Thoracic aorta (tissue), 2 donors: ENCODE results near the gene NTNG1. TPM values are rescaled to one million over a fixed set of nuclear protein-coding genes. Genes with fewer than 3 reads are reported as not detected.

Experiments used
- ATAC-seq: fragments of 150-250 bp; one replicate; pipeline ENCODE4 v1.8.0; 2017; ENCODE audit warnings: low read depth; ENCODE audit not compliant: insufficient number of reproducible peaks, low FRiP score
- DNase-seq: peaks from one replicate; pipeline ENCODE4 v3.0.0-alpha.2; 2020; ENCODE audit warnings: low spot score
- H3K27ac ChIP-seq, 2 donors: fragments of 200-600 bp; sonication (generic); 1 replicate in 1 of 2; 2 replicates in 1 of 2; pipeline ENCODE4 v1.5.1; 2016; ENCODE audit warnings: mild to moderate bottlenecking in 2 of 2, moderate library complexity in 2 of 2
- H3K27me3 ChIP-seq: fragments of 200-600 bp; sonication (generic); replicated peaks from 2 replicates; pipeline ENCODE4 v1.6.0; 2016; ENCODE audit warnings: mild to moderate bottlenecking; ENCODE audit not compliant: insufficient read depth
- H3K36me3 ChIP-seq: fragments of 200-600 bp; sonication (generic); one replicate; pipeline ENCODE4 v1.5.1; 2016
- H3K4me1 ChIP-seq, 2 donors: fragments of 200-600 bp; sonication (generic); 1 replicate in 1 of 2; 2 replicates in 1 of 2; pipeline versions ENCODE4 v1.5.1 to v1.6.0; 2016; ENCODE audit warnings: low read depth in 2 of 2, mild to moderate bottlenecking in 1 of 2; ENCODE audit not compliant: control insufficient read depth in 1 of 2
- H3K4me3 ChIP-seq: fragments of 200-600 bp; sonication (generic); 2 replicates; pipeline ENCODE4 v1.5.1; 2016; ENCODE audit warnings: mild to moderate bottlenecking
- H3K9me3 ChIP-seq: fragments of 200-600 bp; sonication (generic); 2 replicates; pipeline ENCODE4 v1.5.1; 2016
- total RNA-seq, 2 donors: library from RNA; depleted of rRNA; stranded (reverse); fragments of >200 nt; gene quantifications; one replicate each; pipeline versions ENCODE4 v1.1.0 to v1.2.3, GENCODE V29; 2016
- TF ChIP-seq, protein P1 (sequence below): fragments of 200-600 bp; sonication (generic); IDR thresholded peaks from one replicate; pipeline ENCODE4 v1.5.1; 2019; ENCODE audit warnings: antibody characterized with exemption

Gene NTNG1
- total RNA-seq, 2 donors from 2014 or later = 0.99 to 1.4 TPM

DNA sequence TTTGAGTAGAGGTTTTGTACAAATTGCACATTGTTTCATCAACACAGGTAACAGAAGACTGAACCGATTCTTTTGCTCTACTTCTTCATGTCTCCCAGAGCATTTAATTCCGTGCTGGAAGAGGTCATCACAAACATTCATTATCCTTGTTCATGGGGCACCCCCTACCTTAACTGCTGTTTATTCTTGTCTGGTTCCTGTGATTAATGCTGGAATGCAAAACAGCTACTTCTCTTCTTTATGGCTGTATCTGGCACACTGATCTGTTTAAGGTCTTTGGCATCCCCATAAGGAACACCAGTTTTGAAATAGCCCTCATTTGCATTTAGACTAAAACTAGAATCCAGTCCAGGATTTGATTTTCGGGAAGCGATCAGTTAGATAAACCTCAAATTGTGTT lies 42.2 kb downstream of the NTNG1 start:
- DNase-seq (no peak), ATAC-seq (no peak)
- Histone ChIP-seq H3K27me3 (no peaks in the 10 kb centered on the region), H3K4me3 (no peak overlapping the region), H3K27ac (no peak overlapping the region), H3K9me3 (no peaks in the 10 kb centered on the region), H3K4me1 (no peaks in the 10 kb centered on the region), H3K36me3 (no peaks in the 10 kb centered on the region)
- TF ChIP-seq, protein P1, sequence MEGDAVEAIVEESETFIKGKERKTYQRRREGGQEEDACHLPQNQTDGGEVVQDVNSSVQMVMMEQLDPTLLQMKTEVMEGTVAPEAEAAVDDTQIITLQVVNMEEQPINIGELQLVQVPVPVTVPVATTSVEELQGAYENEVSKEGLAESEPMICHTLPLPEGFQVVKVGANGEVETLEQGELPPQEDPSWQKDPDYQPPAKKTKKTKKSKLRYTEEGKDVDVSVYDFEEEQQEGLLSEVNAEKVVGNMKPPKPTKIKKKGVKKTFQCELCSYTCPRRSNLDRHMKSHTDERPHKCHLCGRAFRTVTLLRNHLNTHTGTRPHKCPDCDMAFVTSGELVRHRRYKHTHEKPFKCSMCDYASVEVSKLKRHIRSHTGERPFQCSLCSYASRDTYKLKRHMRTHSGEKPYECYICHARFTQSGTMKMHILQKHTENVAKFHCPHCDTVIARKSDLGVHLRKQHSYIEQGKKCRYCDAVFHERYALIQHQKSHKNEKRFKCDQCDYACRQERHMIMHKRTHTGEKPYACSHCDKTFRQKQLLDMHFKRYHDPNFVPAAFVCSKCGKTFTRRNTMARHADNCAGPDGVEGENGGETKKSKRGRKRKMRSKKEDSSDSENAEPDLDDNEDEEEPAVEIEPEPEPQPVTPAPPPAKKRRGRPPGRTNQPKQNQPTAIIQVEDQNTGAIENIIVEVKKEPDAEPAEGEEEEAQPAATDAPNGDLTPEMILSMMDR = no peak

DNA sequence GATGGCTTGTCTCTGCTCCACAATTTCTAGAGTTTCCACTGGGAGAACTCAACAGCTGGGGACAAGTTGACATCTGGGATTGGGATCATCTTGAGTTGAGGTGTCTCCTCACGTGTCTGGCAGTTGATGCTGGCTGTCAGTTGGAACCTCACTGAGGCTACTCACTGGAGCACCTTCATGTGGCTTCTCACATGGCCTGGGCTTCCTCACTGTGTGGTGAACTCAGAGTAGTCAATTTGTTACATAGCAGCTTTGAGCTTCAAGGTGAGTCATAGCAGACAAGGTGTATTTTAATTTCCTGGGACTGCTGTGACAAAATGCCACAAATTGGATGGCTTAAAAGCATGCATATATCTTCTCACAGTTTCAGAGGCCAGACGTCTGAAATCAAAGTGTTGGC lies 44.0 kb downstream of the NTNG1 start:
- Histone ChIP-seq H3K36me3 (no peaks in the 10 kb centered on the region), H3K27ac (no peak overlapping the region), H3K4me3 (no peak overlapping the region), H3K27me3 (no peaks in the 10 kb centered on the region), H3K9me3 (no peaks in the 10 kb centered on the region), H3K4me1 (no peaks in the 10 kb centered on the region)
- TF ChIP-seq, protein P1 = no peak
- DNase-seq = no peak
- no peak for ATAC-seq

DNA sequence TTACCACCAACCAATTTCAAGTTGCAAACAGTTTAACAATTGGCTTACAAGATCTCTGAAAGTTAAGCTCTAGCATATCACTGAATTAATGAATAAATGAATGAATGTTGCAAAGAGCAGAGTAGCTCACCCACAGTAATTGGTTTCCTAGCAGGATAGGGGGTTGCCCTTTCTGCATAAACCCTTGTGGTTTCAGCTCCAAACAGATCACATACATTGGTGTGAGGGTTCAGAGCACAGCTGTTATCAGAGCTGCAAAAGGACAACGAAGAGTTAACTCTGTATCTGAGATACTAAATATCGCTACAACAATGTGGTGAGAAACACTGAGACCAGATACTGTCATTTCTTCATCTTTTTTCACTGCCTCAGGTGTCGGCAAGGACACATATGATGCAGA lies 46.6 kb downstream of the NTNG1 start:
- TF ChIP-seq, protein P1 = no peak
- Histone ChIP-seq H3K4me1 (no peaks in the 10 kb centered on the region), H3K36me3 (no peaks in the 10 kb centered on the region), H3K27me3 (no peaks in the 10 kb centered on the region), H3K27ac (no peak overlapping the region), H3K9me3 (no peaks in the 10 kb centered on the region), H3K4me3 (no peak overlapping the region)
- no peak for ATAC-seq
- no peak for DNase-seq

DNA sequence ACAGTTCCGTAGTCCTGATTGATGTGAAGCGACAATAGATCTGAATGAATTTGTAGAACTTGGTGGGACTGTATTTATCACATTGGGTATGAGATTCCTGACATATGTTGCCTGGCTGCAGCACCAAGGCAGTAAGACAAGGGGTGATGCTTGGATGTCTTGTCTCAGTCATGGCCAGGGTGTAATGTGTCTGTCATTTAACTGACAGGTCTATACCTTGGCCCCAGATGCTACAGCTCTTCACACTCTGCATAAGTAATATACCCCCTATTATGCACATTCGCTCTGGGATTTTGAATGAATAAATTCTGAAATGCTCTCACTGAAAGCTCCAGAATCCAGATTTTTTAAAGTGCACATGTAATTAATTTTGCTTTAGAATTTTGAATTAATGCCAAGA lies 47.3 kb downstream of the NTNG1 start:
- DNase-seq (no peak), ATAC-seq (no peak)
- Histone ChIP-seq H3K27ac (no peak overlapping the region), H3K9me3 (no peaks in the 10 kb centered on the region), H3K36me3 (no peaks in the 10 kb centered on the region), H3K4me1 (no peaks in the 10 kb centered on the region), H3K27me3 (no peaks in the 10 kb centered on the region), H3K4me3 (no peak overlapping the region)
- TF ChIP-seq, protein P1 = no peak

DNA sequence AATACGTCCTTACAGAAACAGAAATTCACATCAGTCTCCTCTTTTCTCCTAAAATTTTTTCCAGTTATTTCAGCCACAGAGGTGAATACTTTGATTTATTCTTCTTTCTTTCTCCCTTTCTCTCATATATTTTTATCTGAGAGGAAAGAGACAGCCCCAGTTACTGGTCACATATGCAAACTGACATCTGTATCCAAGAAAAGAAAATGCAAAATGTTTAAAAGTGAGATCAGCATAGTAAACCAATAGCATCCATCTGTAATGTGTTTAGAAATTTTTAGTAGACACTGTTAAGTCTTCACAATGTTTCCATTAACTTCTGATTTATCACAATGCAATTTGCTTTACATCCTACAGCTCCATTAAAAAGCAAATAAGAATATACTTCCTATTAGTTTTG lies 53.5 kb downstream of the NTNG1 start:
- no peak for DNase-seq

More for the DNA sequence above, 53.5 kb downstream of the NTNG1 start:
- no peak overlapping the region for H3K27ac ChIP-seq
- no peak overlapping the region for H3K4me3 ChIP-seq
- ATAC-seq = no peak
- TF ChIP-seq, protein P1 = no peak
- no peaks in the 10 kb centered on the region for H3K4me1 ChIP-seq
- no peaks in the 10 kb centered on the region for H3K27me3 ChIP-seq
- H3K36me3 ChIP-seq = no peaks in the 10 kb centered on the region
- no peaks in the 10 kb centered on the region for H3K9me3 ChIP-seq
